GM18508 (cell line): Measurements from ENCODE around the gene BEX2.
"Not testable (repeated sequence)": the region's sequence is repeated elsewhere in the genome, so short reads cannot be mapped to it uniquely, and the experiment has no call there.

Experiments used
- ATAC-seq: cut with Tn5 transposase; IDR thresholded peaks from one replicate; pipeline ENCODE4 v1.9.1; 2021; ENCODE audit warnings: moderate number of reproducible peaks; ENCODE audit not compliant: insufficient read depth, unreplicated experiment

The BEX2 gene

DNA sequence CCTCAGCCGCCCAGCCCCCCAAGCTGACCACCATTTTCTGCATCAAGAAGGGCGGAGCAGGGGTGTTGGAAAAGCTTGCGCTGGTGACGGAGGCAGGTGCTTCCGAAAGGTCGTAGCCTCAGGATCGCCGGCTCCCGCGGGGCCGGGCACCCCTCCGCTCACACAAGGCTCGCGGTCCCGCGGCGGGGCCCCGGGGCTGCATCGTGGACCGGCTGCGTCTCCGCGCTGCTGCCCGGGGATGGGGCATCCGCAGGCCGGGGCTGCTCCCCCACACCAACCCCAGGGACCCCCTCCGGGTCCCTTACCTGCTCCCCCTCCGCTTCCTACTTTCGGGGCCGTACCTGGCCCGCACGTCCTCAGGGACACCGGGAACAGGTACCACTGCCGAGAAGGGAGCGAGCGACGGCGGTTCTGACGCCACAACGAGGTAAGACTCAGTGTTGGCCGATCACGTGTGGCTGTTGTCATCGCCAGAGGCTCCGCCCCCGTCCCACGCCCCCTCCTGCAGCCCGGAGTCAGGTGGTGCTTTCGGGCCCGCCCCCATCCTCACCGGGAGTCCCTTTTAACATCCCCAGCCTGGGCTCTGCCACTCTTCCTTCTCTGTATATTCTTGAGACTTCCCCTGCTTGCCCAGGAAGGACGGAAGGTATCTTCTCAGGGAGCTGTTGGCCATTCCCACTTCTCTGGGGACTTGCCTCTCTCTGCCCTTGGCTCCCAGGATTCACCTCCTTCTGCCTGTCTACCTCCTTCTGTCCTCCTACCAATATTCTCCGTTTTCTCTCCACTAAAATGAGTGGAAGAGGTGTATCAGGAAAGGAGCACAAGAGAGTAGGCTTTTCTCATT lies at the start of gene BEX2:
BEX2 (minus strand) TSS at position 436 of the 844 bp plus-strand sequence. CDS start 1,014 bp downstream, outside the sequence.
- peak; percentile 82 for ATAC-seq

DNA sequence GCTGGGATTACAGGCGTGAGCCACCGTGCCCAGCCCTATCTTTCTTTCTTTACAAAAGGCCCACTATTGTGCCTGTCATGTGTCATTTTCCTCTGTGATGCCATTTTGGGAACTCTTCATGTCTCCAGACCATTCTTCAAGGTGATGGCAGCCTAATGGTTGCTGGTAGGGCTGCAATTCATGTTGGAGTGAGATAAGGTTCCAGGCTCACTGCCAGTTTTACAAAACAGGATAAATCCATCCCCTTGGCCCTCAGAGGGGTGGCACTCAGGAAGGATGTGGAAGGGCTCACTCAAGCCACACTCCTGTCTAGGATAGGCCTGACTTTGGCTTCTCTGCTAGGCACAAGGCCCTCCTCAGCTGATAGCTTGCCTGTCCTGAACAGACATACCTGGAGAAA lies 49.3 kb upstream of the BEX2 start:
- ATAC-seq = no peak

DNA sequence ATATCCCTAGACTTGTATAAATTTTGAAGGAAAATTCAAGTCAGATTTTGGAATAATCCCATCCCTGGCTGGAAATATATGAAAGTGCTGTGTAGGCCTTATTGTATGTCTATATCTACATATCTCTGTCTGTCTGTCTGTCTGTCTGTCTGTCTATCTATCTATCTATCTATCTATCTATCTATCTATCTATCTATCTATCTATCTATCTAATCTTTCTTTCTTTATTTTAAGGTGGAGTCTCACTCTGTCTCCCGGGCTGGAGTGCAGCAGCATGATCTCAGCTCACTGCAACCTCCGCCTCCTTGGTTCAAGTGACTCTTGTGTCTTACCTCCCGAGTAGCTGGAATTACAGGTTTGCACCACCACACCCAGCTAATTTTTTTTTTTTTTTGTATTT lies 48.8 kb upstream of the BEX2 start:
- not testable (repeated sequence) for ATAC-seq

GRCh38 chrX:103357871-103358270 lies 47.1 kb upstream of the BEX2 start:
- no peak for ATAC-seq

- no peak for ATAC-seq
These were observed 46.1 kb upstream of the BEX2 start for GRCh38 chrX:103356858-103357257.

- no peak for ATAC-seq
These were observed 45.5 kb upstream of the BEX2 start, which contains the start of gene TCEAL9 for GRCh38 chrX:103356130-103356798. TSS of gene TCEAL9 (plus strand) at chrX:103356506. CDS start at chrX:103357685, 1,179 bp downstream.

DNA sequence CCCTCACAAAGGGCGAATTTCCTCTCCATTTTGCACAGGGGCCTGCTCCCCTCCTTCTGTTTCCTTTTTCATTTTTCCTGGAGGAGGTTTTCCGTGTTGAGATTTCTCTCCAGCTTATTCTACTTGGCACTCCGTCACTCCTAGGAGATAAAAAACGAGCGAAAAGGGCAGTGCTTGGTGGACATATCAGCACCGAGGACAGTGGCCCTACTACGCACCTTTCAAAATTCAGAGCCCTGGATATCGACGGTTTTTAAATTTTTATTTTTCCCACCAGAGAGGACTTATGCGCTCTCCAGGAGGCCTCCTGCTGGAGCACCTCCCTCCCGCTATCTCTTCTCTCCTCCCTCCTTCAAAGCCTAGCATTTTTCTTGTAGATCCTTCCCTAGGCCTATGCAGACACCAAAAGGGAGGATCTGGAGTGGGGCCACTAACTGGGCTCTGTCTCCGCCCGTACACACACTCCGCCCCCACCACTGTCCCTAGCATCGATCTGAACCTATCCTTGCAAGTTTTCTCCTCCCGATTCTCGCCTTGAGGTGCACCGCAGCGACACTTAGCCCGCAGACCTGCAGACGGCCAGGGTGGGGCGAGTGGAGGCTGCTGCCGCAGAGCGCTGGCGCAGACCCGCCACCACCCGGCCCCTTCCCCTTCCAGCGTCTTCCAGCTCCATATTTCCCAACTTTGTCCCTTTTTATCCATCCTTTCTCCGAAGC lies 37.0 kb upstream of the BEX2 start:
- no peak for ATAC-seq

DNA sequence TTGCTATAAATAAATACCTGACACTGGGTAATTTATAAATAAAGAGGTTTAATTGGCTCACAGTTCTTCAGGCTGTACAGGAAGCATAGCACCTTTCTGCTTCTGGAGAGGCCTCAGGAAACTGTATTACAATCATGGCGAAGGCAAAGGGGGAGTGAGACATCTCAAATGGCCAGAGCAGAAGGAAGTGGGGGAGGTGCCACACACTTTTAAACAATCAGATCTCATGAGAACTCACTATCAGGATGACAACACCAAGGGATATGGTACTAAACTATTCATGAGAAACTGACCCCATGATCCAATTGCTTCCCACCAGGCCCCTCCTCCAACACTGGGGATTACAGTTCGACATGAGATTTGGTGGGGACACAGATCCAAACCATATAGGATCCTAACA lies 33.8 kb upstream of the BEX2 start:
- no peak for ATAC-seq

DNA sequence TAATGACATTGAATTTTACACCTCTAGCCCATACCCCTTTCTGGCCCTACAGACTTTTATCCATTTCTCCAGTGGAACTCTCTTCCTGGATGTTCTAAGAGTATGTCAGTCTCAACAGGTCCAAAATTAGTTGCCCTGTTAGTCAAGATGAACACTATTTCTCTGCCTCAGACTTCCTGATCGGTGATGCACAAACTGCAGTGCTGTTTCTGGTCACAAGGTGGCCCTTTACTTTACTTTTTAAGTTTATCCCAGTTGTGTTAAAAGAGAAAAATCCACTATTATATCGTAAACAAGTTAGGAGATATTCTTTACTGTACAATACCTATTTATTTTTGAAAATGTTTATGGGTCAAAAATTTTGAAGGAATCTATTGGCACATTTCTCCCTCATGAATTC lies 32.3 kb upstream of the BEX2 start:
- ATAC-seq = no peak

- ATAC-seq = no peak
These were observed 27.9 kb upstream of the BEX2 start for GRCh38 chrX:103338663-103339062.

DNA sequence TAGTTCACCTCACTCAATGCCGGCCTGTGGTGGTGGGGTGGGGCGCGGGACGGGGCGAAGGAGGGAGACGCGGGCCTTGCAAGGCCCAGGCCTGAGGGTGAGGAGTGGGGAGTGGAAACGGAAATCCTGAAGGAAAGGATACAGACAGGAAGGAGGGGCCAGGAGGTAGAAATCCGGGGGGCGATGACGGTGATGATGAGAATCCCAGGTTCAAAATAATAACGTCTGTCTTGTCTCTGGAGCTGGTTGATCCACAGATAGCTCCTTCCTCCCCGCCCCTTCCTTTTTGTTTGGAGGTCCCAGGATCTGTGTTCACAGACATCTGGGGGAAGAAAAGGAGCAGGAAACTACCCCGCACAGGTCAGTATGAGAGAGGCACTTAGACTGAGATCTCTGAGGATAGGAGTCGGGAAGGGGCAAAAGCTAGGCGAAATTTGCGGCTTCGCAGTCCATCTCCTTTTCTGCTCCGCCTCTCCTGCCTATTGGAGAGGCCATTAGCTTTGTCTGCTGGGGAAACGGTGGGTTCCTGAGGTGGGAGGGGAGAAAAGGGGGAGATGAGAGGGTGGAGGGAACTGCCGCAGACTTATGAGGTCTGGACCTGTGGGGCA lies 20.0 kb upstream of the BEX2 start:
- no peak for ATAC-seq

DNA sequence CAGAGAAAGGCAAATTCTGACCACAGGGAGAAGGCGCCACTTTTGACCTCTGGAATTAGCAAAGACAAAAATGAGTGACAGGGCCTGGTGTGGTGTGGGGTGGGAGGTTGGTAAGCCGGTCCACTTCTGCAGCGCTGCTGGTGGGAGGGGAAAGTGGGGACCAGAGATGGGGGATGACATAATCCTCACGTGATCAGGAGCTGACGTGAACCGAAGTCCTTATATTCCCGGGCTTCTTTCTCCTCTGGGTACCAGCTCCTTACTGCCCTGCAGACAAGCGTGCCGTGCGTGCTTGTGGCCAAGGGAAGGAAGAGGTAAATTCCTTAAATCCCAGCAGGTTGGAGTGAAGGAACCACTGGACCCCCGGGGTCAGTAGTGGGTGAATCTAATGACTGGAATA lies 19.2 kb upstream of the BEX2 start, which contains the start of gene TCEAL7:
TCEAL7 (plus strand) TSS at position 249 of the 400 bp plus-strand sequence. CDS start 1,165 bp downstream, outside the sequence.
- no peak for ATAC-seq

- no peak for ATAC-seq
These were observed 600 bp upstream of the BEX2 start for GRCh38 chrX:103311399-103311780.

DNA sequence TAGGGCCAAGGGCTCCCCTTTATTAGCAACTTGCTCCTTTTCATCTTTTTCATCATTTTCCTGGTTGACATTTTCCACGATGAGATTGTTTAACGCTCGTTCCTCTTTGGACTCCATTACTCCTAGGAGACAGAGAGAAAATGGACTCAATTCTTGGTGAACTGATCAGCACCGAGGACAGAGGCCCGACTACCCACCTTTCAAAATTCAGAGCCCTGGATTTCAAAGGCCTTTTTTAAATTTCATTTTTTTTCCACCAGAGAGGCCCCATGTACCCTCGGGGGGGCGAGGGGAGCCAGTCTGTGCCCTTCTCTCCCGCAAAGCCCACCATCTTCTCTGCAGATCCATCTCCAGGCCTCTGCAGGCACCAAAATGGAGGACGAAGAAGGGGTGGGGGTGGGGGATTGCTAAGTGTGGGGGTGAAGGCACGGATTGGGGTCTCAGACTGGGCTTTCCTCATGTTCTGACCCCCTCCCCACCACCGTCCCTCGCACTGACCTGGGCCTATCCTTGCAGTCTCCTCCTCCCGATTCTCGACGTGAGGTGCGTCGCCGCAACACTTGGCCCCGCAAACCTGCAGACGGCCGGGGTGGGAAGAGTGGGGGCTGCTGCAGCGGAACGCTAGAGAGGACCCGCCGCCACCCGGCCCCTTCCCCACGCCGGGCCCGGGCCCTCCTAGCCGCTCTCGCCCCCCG lies 783 bp downstream of the BEX2 start:
- no peak for ATAC-seq

GRCh38 chrX:103305666-103306065 lies 5.1 kb downstream of the BEX2 start:
- ATAC-seq = not testable (repeated sequence)

- no peak for ATAC-seq
These were observed 6.1 kb downstream of the BEX2 start for GRCh38 chrX:103304705-103305104.

DNA sequence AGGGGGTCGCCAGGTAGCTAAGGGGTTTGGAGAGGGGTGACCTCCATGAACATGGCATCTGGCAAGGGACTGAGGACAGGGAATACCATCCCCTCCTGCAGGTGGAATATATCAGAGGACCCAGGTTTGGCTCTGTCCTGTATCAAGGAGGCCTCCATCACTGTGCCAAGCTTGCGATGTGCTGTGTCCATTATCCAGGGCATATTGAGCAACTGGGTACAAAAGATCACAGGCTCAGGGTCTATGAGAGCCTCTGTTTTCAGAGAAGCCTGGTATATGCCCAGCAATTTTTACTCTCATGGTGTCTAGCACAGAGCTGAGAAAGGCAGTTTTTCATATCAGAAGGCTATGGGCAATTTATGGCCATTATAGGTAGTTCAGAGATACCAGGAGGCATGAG lies 17.7 kb downstream of the BEX2 start:
- ATAC-seq = no peak

- no peak for ATAC-seq
These were observed 31.2 kb downstream of the BEX2 start for GRCh38 chrX:103279624-103280023.

- no peak for ATAC-seq
These were observed 34.2 kb downstream of the BEX2 start, which contains the start of gene TCEAL5 for GRCh38 chrX:103276581-103277002. TSS of gene TCEAL5 (minus strand) at chrX:103276750. CDS start at chrX:103274563, 2,187 bp downstream.
